Mammary epithelial cell (primary cell): ENCODE results near the gene PIGX.

Experiments
- CTCF ChIP-seq, 2 donors: IDR thresholded peaks in 1 of 2; conservative IDR thresholded peaks in 1 of 2; 2 replicates each; pipeline ENCODE4 v1.5.1; 2011 to 2012; ENCODE audit warnings: inconsistent platforms in 2 of 2, low read length in 2 of 2, mild to moderate bottlenecking in 2 of 2, control low read depth in 1 of 2, low read depth in 1 of 2; ENCODE audit not compliant: insufficient read depth in 1 of 2; ENCODE audit errors: extremely low read depth in 1 of 2
- EZH2 ChIP-seq: IDR thresholded peaks from 2 replicates; pipeline ENCODE4 v1.6.1; 2012; ENCODE audit warnings: low read length, inconsistent platforms, borderline replicate concordance

- TF ChIP-seq CTCF (conservative IDR thresholded peaks at IDR 0.05 in 1 of 2, IDR thresholded peaks at IDR 0.05 in 1 of 2; ENCODE audit: extremely low read depth in 1 of 2, insufficient read depth in 1 of 2, low read depth in 1 of 2, low read length in 2 of 2): no peak
- TF ChIP-seq EZH2: no peak
Measured at GRCh38 chr3:196666001-196666867, 45.9 kb upstream of the PIGX start.
